Progenitor cell of endocrine pancreas (in vitro differentiated cells): ENCODE data around the gene SIL1. TPM values are rescaled to one million over a fixed set of nuclear protein-coding genes. Genes with fewer than 3 reads are reported as not detected.

Experiments used
- DNase-seq: peaks from one replicate; pipeline ENCODE4 v3.0.0; 2021; ENCODE audit warnings: low spot score; ENCODE audit not compliant: unreplicated experiment
- H3K27ac Mint-ChIP-seq: 2 replicates; pipeline ENCODE4 v1.8.0; 2021; ENCODE audit warnings: mild to moderate bottlenecking, moderate library complexity, mixed read lengths
- H3K27me3 Mint-ChIP-seq: 2 replicates; pipeline ENCODE4 v1.8.0; 2021; ENCODE audit warnings: mixed read lengths
- H3K36me3 Mint-ChIP-seq: 2 replicates; pipeline ENCODE4 v1.8.0; 2022; ENCODE audit warnings: mixed read lengths; ENCODE audit not compliant: insufficient read depth
- H3K4me1 Mint-ChIP-seq: 2 replicates; pipeline ENCODE4 v1.8.0; 2021; ENCODE audit warnings: low read depth, mixed read lengths
- H3K4me3 Mint-ChIP-seq: 2 replicates; pipeline ENCODE4 v1.8.0; 2021; ENCODE audit warnings: low read depth, mild to moderate bottlenecking, moderate library complexity, mixed read lengths
- H3K9me3 Mint-ChIP-seq: 2 replicates; pipeline ENCODE4 v1.8.0; 2021; ENCODE audit warnings: low read depth, mixed read lengths
- total RNA-seq: library from RNA; stranded (reverse); gene quantifications from 2 replicates; pipeline ENCODE4 v1.2.1, GENCODE V29; 2021
- TF ChIP-seq, protein P1 (sequence below): fragments of 200-600 bp; sonication (generic); IDR thresholded peaks from one replicate; pipeline ENCODE4 v1.5.0; 2021; ENCODE audit warnings: antibody characterized with exemption, mild to moderate bottlenecking; ENCODE audit not compliant: unreplicated experiment

SIL1 gene
- total RNA-seq, 1 donor from 2014 or later = 26.0 TPM

DNA sequence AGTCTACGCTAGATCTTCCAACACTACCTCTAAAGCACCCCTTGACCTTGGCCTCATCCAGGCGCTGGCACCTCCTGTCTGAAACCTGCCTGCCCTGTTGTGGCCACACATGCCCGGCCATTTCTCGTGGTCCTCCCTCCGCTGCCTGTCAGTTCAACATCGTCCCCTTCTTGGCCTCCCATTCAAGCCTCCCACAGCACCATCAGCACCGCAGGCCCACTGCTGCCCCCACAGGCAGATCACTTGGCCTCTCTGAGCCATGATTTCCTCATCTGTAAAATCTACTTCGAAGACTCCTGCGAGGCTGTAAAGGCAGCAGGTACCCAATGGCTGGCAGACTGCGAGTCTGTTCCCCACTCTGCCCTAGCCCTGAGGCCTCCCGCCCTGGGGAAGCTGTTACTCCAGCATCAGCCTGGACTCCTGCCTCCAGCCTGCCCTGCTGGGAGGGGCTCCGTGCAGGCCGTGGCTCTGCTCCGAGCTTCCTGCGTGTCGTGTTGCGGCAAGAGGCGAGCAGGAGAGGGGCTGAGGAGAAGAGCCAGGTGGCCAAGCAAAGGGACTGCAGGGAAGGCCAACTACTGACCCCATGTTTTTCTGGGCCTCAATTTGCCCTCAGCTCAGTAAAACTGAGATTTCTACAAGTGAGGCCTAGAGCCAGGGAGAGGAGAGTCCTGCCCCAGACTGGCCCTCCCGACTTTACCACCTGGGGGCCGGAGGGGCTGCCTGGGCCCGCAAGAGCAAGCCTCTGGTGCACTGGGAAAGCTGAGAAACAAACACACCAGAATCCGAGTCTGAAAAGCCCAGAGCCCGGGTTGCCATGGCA lies 252.5 kb downstream of the SIL1 start:
- no peak for DNase-seq
- TF ChIP-seq, protein P1, sequence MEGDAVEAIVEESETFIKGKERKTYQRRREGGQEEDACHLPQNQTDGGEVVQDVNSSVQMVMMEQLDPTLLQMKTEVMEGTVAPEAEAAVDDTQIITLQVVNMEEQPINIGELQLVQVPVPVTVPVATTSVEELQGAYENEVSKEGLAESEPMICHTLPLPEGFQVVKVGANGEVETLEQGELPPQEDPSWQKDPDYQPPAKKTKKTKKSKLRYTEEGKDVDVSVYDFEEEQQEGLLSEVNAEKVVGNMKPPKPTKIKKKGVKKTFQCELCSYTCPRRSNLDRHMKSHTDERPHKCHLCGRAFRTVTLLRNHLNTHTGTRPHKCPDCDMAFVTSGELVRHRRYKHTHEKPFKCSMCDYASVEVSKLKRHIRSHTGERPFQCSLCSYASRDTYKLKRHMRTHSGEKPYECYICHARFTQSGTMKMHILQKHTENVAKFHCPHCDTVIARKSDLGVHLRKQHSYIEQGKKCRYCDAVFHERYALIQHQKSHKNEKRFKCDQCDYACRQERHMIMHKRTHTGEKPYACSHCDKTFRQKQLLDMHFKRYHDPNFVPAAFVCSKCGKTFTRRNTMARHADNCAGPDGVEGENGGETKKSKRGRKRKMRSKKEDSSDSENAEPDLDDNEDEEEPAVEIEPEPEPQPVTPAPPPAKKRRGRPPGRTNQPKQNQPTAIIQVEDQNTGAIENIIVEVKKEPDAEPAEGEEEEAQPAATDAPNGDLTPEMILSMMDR = no peak
- H3K27me3 Mint-ChIP-seq = no peaks in the 10 kb centered on the region
- H3K4me1 Mint-ChIP-seq = peaks cover 18% of the 10 kb centered on the region
- peaks cover 4% of the 10 kb centered on the region for H3K36me3 Mint-ChIP-seq
- H3K9me3 Mint-ChIP-seq = no peaks in the 10 kb centered on the region
- no peak overlapping the region for H3K4me3 Mint-ChIP-seq
- H3K27ac Mint-ChIP-seq = peak overlapping the region; percentile 42

DNA sequence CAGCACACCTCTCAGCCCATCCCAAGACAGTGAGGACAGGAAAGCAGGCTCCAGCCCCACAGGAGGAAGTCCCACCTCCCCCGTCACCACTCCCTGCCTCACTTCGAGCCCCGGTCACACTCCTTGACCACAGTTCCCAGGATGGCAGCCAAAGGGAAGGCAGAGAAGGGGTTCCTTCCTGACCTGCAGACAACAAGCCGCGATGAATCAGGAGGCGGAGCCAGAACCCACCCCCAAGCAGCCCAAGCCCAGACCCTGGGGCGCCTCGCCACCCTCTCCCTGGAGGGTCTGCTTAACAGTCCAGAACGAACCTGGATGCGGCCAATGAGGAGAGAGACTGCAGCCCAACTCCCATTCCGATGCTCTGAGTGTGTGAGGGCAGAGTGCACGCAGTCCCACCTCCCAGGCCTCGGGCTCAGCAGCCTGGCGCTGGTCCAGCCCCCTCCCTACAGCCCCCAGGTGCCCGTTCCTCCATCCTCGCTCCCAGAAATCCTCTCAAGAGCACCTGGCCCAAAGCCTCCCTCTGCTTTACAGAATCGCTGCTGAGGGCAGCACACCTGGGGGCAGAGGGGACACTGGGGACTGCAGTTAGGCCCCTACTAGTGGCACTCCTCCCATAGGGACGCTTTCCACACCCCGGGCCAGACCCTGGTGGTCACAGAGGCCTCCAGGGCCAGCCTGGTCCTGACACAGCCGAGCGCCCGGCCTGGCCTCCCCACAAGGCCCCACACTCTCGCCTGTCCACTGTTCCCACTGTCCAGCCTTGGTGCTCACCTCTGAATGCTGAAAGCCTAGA lies 253.4 kb downstream of the SIL1 start:
- Mint-ChIP-seq H3K27me3 (no peaks in the 10 kb centered on the region), H3K27ac (no peak overlapping the region), H3K9me3 (no peaks in the 10 kb centered on the region), H3K4me3 (no peak overlapping the region), H3K4me1 (peaks cover 18% of the 10 kb centered on the region), H3K36me3 (peaks cover 4% of the 10 kb centered on the region)
- no peak for DNase-seq
- TF ChIP-seq, protein P1 = no peak

DNA sequence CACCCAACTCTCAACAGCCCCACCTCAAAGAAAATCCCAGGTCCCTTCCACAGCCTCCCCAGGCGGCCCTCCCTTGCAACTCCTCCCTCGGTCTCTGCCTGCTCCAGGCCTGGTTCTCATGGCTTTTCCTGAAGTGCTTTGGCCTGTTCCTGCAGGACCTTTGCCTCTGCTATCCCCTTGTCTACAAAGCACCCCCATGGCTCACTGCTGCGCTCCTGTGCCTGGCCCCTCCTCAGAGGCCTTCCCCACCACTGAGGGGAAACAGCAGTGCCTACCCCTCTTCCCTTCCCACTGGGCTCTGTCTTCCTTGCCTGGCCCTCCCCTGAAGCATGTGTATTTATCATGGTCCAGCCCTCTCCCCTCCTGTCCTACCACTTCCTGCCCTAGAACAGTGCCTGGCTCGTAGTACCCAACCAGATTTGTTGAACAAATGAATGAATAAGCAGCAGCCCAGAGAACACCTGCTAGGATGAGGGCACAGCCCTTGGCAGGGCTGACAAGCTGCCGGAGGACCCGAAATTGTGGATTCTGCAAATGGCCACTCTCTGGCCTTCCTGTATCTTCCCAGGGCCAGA lies 254.5 kb downstream of the SIL1 start:
- TF ChIP-seq, protein P1 = no peak
- DNase-seq = no peak
- Mint-ChIP-seq H3K27ac (no peak overlapping the region), H3K9me3 (no peaks in the 10 kb centered on the region), H3K36me3 (peaks cover 5% of the 10 kb centered on the region), H3K27me3 (no peaks in the 10 kb centered on the region), H3K4me1 (peaks cover 16% of the 10 kb centered on the region), H3K4me3 (no peak overlapping the region)

DNA sequence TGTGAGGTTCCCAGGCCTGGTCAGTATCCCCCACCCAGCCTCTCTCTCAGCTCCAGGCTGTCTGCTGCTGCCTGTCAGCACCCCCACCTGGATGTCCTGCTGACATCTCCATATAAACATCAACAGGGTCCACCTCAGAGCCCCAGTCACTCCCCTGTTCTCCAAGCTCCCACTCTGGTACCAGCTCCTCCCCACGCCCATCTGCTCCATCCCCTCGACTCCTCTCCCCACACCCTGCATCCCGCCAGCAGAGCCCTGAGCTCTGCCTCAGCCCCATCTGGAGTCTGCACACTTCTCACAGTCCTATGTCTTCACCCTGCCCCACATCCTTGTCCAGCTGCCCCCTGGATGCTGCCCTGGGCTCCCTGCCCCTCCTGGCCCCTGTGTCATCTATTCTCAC lies 255.3 kb downstream of the SIL1 start:
- Mint-ChIP-seq H3K27me3 (no peaks in the 10 kb centered on the region), H3K36me3 (peaks cover 6% of the 10 kb centered on the region), H3K4me3 (no peak overlapping the region), H3K4me1 (peaks cover 15% of the 10 kb centered on the region), H3K9me3 (no peaks in the 10 kb centered on the region), H3K27ac (no peak overlapping the region)
- DNase-seq = no peak
- TF ChIP-seq, protein P1 = no peak

DNA sequence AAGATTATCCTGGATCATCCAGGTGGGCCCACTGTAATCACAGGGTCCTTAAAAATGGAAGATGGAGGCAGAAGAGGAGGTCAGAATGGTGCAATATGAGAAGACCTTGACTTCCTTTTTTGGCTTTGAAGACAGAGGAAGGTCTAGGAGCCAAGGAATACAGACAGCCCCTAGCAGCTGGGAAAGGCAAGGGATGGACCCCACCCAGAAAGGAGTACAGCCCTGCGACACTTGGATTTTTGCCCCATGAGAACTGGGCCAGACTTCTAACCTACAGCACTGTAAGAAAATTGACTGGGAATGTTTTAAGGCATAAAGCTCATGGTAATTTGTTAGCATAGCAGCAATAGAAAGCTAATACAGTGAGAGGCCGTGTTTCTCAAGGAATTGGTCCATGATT lies 256.1 kb downstream of the SIL1 start:
- no peaks in the 10 kb centered on the region for H3K9me3 Mint-ChIP-seq

More for the DNA sequence above, 256.1 kb downstream of the SIL1 start:
- Mint-ChIP-seq H3K27me3 (no peaks in the 10 kb centered on the region), H3K4me1 (peaks cover 10% of the 10 kb centered on the region), H3K27ac (no peak overlapping the region), H3K36me3 (peaks cover 6% of the 10 kb centered on the region), H3K4me3 (no peak overlapping the region)
- no peak for DNase-seq
- TF ChIP-seq, protein P1 = no peak
